ENCODE measurements around the gene CAMKMT. TPM values are rescaled to one million over a fixed set of nuclear protein-coding genes. Genes with fewer than 3 reads are reported as not detected.

Gene CAMKMT
- total RNA-seq, 6 experiments from 2014 or later: 5.1 to 8.6 (median 7.0) TPM

DNA sequence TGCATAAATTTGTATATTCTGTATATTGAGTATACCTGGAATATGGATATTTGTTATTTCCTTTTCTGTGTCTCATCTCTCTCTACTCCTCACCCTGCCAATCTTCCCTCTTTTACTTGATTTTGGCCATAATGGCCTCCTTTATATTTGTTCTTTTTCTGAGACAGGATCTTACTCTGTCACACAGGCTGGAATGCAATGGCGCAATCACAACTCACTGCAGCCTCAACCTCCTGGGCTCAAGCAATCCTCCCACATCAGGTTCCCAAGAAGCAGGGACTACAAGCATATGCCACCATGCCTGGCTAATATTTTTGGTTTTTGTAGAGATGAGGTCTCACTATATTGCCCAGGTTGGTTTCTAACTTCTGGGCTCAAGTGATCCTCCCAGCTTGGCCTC, 30.9 kb upstream of the CAMKMT start:
- Mint-ChIP-seq H3K9me3 (no peaks in the 10 kb centered on the region; the same call in 1 of the 2 replicates), H3K36me3 (ENCODE audit: low read depth) (peaks cover 31% of the 10 kb centered on the region), H3K4me3 (no peak overlapping the region), H3K27me3 (ENCODE audit: insufficient read depth) (no peaks in the 10 kb centered on the region), H3K27ac (no peak overlapping the region), H3K4me1 (ENCODE audit: low read depth) (peaks cover 14% of the 10 kb centered on the region)
- no peak for DNase-seq
- TF ChIP-seq, protein P1, sequence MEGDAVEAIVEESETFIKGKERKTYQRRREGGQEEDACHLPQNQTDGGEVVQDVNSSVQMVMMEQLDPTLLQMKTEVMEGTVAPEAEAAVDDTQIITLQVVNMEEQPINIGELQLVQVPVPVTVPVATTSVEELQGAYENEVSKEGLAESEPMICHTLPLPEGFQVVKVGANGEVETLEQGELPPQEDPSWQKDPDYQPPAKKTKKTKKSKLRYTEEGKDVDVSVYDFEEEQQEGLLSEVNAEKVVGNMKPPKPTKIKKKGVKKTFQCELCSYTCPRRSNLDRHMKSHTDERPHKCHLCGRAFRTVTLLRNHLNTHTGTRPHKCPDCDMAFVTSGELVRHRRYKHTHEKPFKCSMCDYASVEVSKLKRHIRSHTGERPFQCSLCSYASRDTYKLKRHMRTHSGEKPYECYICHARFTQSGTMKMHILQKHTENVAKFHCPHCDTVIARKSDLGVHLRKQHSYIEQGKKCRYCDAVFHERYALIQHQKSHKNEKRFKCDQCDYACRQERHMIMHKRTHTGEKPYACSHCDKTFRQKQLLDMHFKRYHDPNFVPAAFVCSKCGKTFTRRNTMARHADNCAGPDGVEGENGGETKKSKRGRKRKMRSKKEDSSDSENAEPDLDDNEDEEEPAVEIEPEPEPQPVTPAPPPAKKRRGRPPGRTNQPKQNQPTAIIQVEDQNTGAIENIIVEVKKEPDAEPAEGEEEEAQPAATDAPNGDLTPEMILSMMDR (IDR thresholded peaks at IDR 0.05): no peak

DNA sequence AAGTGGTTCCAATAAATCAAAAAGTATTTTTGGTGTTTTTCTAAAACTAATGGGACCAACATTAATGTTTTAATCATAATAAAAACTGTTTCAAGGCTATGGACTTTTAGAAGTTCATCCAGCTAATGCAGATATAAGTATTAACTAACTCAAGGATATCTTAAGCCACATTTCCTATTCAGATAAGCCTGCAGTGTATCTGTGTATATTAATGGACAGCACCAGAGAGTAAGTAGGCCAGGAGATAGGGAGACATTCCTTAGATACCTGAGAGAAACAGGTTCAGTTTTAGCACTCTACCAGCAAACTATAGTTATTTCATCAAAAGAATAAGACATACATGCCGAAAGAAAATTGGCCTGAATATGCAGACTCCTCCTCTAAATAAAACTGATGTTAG, 27.8 kb upstream of the CAMKMT start:
- Mint-ChIP-seq H3K9me3 (peaks cover 11% of the 10 kb centered on the region), H3K27ac (no peak overlapping the region), H3K4me1 (ENCODE audit: low read depth) (peaks cover 19% of the 10 kb centered on the region), H3K4me3 (no peak overlapping the region), H3K27me3 (ENCODE audit: insufficient read depth) (no peaks in the 10 kb centered on the region), H3K36me3 (ENCODE audit: low read depth) (peaks cover 47% of the 10 kb centered on the region)
- DNase-seq: no peak
- TF ChIP-seq, protein P1 (IDR thresholded peaks at IDR 0.05): no peak

DNA sequence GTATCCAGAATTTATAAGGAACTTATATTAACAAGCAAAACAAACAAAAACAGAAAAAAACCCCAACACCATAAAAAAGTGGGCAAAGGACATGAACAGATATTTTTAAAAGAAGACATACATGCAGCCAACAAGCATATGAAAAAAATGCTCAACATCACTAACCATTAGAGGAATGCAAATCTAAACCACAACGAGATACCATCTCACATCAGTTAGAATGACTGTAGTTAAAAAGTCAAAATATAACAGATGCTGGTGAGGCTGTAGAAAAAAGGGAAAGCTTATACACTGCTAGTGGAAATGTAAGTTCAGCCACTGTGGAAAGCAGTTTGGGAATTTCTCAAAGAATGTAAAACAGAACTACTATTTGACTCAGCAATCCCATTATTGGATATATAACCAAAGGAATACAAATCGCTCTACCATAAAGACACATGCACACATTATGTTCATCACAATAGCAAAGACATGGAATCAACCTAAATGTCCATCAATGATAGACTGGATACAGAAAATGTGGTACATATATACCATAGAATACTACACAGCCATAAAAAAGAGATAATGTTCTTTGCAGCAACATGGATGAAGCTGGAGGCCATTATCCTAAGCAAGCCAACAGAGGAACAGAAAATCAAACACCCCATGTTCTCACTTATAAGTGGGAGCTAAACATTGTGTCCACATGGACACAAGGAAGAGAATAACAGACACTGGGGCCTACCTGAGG, 25.8 kb upstream of the CAMKMT start:
- peak; percentile 73 for DNase-seq
- H3K9me3 Mint-ChIP-seq: peaks cover 11% of the 10 kb centered on the region
- H3K4me1 Mint-ChIP-seq (ENCODE audit: low read depth): peaks cover 14% of the 10 kb centered on the region
- TF ChIP-seq, protein P1 (IDR thresholded peaks at IDR 0.05): no peak
- no peaks in the 10 kb centered on the region for H3K27me3 Mint-ChIP-seq (ENCODE audit: insufficient read depth)
- no peak overlapping the region for H3K4me3 Mint-ChIP-seq
- no peak overlapping the region for H3K27ac Mint-ChIP-seq
- H3K36me3 Mint-ChIP-seq (ENCODE audit: low read depth): peaks cover 54% of the 10 kb centered on the region

DNA sequence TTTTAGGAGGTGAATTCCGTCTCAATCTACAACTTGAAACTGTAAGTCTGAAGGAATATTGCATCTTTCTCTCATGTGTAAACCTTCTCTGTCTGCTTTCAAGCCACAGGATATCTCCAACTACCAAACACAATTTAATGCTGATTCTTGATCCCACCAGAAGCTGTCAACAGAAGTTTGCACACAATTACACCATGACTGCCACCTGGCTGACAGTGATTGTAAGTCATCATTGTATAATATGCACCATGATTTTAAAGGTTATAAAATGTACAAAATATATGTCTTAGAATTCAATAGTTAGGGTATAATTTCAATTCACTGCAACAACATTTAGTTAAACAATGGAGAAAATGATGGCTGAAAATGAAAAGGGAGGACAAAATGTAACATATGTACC, 18.9 kb upstream of the CAMKMT start:
- Mint-ChIP-seq H3K27ac (no peak overlapping the region), H3K9me3 (no peaks in the 10 kb centered on the region), H3K4me1 (ENCODE audit: low read depth) (peaks cover 8% of the 10 kb centered on the region), H3K4me3 (no peak overlapping the region), H3K36me3 (ENCODE audit: low read depth) (peaks cover 27% of the 10 kb centered on the region), H3K27me3 (ENCODE audit: insufficient read depth) (no peaks in the 10 kb centered on the region)
- TF ChIP-seq, protein P1 (IDR thresholded peaks at IDR 0.05): peak; percentile 56
- no peak for DNase-seq

DNA sequence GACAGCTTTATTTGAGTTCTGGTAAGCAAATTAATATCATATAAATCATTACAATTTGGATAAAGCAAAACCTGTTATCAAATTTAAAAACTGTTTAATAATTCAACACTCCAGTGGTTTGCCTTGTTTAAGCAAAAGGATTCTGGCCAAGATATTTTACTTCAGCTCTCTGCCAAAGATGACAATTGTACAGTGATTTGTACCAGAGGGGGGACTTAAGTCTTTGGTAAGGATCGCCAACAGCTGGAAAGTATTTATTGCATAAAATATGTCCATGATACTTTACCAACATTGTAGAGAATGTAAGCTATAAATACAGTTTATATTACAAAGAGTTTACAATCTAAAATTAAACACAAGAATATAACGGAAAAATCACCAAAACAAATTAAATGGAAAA, 14.2 kb upstream of the CAMKMT start:
- Mint-ChIP-seq H3K4me3 (no peak overlapping the region), H3K27me3 (ENCODE audit: insufficient read depth) (no peaks in the 10 kb centered on the region; the same call in none of the 2 replicates), H3K9me3 (no peaks in the 10 kb centered on the region), H3K4me1 (ENCODE audit: low read depth) (peaks cover 50% of the 10 kb centered on the region), H3K27ac (no peak overlapping the region), H3K36me3 (ENCODE audit: low read depth) (peaks cover 9% of the 10 kb centered on the region; the same call in 1 of the 2 replicates)
- TF ChIP-seq, protein P1 (IDR thresholded peaks at IDR 0.05): no peak
- DNase-seq: no peak
